ENCODE measurements around the gene TTLL8.

The TTLL8 gene

DNA sequence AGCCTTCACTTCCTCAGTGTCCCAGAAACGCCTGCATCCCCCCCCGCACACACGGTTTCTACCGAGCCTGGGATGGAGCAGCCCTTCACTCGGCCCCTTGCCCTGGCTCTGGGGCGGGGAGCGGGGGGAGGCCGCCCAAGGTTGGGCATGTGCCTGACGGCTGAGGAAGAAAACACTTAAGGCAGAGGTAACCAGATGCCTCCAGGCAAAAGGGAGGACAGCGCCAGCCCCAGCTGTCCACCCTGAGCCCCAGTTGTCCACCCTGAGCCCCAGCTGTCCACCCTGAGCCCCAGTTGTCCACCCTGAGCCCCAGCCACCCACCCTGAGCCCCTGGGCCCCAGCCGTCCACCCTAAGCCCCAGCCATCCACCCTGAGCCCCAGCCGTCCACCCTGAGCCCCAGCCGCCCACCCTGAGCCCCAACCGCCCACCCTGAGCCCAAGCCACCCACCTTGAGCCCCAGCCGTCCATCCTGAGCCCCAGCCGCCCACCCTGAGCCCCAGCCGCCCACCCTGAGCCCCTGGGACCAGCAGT is 3.8 kb upstream of the TTLL8 start:
- no peak for DNase-seq (ENCODE audit: low read depth in 3 of 3)

- no peak for DNase-seq (ENCODE audit: low read depth in 3 of 3)
Observed at GRCh38 chr22:50061141-50061823, 3.2 kb upstream of the TTLL8 start.

GRCh38 chr22:50060441-50061140 is 2.5 kb upstream of the TTLL8 start:
- no peak for DNase-seq (ENCODE audit: low read depth in 3 of 3)

- DNase-seq (ENCODE audit: low read depth in 3 of 3) = no peak
Observed at GRCh38 chr22:50059881-50060262, 1.8 kb upstream of the TTLL8 start.

DNA sequence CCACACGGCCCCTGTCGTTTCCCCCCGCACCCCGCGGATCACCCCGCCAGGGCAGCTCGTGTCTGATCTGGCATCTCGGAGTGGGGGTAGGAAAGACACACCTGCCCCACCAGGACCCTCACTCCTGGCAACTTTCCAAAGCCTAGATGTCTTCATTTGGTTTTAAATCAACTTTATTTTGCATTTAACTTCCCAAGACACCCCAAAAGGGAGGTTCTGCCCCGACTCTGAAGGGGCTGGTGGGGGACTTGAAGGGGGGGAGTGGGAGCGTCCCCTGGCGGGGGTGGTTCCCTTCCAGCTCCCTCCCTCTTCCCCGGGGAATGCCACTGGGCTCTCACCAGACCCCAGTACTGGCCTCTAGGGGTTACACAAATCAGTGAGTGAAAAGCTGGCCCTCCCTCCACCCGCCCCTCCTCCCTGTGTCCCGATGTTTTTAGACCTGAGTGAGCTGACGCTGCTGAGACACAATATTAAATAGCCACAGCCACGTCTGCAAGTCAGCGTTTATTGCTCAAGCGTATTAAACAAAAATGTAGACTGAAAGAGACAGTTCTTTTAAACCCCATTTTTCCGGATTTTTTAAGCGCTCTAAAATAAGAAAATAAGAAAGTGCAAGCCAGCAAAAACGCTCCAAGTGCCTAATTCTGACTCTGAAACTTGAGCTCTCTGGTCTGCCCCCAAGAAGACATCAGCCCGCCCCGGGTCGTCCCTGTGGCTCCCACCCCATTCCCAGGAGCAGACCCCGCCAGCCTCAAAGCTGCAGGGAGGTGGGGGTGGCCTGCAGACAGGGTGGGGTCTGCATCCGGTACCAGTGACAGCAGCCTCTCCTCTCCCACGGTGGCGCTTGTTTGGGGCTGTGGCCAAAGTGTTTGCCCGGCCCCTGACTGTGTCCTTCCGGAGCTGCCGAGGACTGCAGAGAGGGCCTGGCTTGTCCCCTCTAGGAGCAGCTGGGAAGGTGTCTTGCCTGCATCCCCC is 1.1 kb upstream of the TTLL8 start:
- no peak for DNase-seq (ENCODE audit: low read depth in 3 of 3)

GRCh38 chr22:50057278-50058060 is 629 bp downstream of the TTLL8 start:
- DNase-seq (ENCODE audit: low read depth in 3 of 3) = no peak

DNA sequence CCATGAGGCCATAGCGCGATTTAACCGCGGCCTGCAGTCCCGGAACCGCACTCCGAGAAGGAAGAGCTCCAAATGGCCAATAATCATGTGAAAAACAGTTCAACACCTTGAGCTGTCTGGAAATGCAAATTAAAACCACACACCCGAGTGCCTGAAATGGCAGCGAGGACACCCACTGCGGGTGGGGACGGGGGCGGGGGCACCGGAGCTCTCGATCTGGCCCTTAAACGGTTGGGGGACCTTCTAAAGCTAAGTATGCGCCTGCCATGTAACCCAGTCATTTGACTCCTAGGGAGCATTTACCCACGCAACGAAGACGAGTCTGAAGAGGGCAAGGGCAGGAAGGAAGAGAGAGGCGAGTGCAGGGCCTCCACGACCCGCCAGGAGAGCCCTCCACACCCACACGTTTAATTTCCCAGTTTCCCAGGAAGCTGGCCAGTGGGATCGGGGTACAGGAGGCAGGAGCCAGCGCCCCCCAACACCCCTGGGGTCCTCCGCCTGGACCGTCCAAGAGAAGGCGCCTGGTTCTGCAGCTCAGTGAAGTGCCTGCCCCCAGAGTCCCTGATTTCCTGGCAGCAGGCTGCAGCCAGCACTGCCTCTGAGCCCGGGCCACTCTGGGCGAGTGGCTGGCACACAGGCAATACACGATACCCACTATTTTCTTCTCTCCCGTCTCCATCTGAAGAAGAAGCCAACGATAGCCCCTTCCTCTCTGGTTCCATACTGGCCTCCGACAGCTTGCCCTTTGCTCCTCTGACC is 1.7 kb downstream of the TTLL8 start:
- no peak for DNase-seq (ENCODE audit: low read depth in 3 of 3)

DNA sequence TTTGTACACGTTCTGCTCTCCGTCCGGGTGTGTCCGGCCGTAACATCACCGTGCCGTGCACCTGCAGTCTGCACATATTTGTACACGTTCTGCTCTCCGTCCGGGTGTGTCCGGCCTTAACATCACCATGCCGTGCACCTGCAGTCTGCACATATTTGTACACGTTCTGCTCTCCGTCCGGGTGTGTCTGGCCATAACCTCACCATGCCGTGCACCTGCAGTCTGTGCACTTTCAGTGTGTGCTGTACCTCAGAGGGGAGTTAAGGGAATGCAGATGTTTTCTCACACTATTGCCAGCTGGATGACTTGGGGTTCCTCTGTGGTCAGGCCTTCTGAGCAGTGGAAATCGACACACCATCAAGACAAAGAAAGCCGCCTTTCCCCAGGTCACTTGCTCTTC is 4.2 kb downstream of the TTLL8 start:
- DNase-seq (ENCODE audit: low read depth in 3 of 3) = no peak

GRCh38 chr22:50051930-50052329 is 6.2 kb downstream of the TTLL8 start:
- no peak for DNase-seq (ENCODE audit: low read depth in 3 of 3)

GRCh38 chr22:50049299-50050195 is 8.6 kb downstream of the TTLL8 start:
- DNase-seq (ENCODE audit: low read depth in 3 of 3) = no peak

DNA sequence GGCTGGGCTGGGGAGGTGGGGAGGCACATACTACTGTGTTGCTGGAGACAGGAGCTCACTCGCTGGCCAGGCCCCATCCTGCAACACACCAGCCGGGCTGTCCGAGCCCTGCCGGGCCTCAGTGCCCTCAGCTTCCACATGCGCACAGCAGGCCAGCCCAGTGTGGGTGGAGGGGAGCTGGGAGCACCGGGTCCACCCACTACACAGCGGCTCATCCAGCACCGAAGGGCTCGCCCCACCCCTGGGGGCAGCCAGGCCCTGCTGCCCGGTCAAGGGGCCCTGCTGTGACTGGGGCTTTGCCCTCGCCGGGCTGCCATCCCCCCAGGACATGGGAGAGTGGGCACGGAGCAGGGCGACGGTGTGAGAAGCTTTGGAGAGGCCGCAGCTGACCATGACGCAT is 9.3 kb downstream of the TTLL8 start:
- no peak for DNase-seq (ENCODE audit: low read depth in 3 of 3)

GRCh38 chr22:50048061-50048765 is 9.9 kb downstream of the TTLL8 start:
- no peak for DNase-seq (ENCODE audit: low read depth in 3 of 3)

- no peak for DNase-seq (ENCODE audit: low read depth in 3 of 3)
Observed at GRCh38 chr22:50047346-50047745, 10.8 kb downstream of the TTLL8 start.

DNA sequence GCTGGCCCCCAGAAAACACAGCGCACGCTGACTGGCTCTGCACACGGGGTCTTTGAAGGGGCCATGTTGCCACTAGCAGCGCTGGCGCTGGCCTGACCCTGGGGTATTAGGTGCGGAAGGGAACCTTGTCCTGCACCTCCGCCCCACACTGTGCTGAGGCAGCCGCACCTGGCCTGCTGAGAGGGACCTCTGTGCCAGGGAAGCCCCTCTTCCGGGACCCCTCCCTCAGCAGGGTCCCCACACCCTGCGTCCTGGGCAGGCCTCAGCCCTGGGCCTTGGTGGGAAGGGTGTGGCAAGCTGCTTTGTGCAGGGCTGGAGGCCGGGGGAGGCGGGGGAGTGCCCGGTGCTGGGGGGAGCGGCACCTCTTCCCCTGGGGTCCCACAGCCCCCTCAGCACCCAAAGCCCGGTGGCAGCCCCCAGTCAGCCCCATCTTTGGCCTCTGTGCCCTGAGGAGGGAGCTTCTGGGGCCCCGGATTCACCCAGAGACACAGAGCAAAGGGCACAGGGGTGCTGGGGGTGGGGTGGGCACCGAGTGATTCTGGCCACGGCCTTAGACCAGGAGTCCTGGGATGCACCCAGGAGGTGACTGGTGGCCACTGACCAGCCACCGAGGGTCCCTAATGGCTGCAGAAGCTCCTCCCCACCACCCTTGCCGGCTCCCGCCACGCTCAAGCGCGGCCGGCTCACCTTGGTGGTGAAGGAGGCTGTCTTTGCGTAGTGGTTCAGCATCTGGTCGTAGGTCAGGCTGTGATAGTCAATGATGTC is 11.4 kb downstream of the TTLL8 start:
- DNase-seq (ENCODE audit: low read depth in 3 of 3) = no peak

- no peak for DNase-seq (ENCODE audit: low read depth in 3 of 3)
Observed at GRCh38 chr22:50046019-50046415, 12.1 kb downstream of the TTLL8 start.

GRCh38 chr22:50045211-50046018 is 12.7 kb downstream of the TTLL8 start:
- no peak for DNase-seq (ENCODE audit: low read depth in 3 of 3)

GRCh38 chr22:50044485-50045118 is 13.5 kb downstream of the TTLL8 start:
- DNase-seq (ENCODE audit: low read depth in 3 of 3) = no peak

Measured in stimulated activated CD4-positive, alpha-beta T cell treated with anti-CD3 and anti-CD28 coated beads, TNF-alpha, amount 100 ng/mL, for 4 hours (primary cell).